ENCODE results near the gene SPG7. TPM values are rescaled to one million over a fixed set of nuclear protein-coding genes. Genes with fewer than 3 reads are reported as not detected.

The SPG7 gene
- total and polyA plus RNA-seq, 9 of the 15 experiments (the other 6 are each of a cell fraction or from before 2014, with no cell fraction given): 5.8 to 89.1 (median 49.4) TPM

- TF ChIP-seq, protein P1, sequence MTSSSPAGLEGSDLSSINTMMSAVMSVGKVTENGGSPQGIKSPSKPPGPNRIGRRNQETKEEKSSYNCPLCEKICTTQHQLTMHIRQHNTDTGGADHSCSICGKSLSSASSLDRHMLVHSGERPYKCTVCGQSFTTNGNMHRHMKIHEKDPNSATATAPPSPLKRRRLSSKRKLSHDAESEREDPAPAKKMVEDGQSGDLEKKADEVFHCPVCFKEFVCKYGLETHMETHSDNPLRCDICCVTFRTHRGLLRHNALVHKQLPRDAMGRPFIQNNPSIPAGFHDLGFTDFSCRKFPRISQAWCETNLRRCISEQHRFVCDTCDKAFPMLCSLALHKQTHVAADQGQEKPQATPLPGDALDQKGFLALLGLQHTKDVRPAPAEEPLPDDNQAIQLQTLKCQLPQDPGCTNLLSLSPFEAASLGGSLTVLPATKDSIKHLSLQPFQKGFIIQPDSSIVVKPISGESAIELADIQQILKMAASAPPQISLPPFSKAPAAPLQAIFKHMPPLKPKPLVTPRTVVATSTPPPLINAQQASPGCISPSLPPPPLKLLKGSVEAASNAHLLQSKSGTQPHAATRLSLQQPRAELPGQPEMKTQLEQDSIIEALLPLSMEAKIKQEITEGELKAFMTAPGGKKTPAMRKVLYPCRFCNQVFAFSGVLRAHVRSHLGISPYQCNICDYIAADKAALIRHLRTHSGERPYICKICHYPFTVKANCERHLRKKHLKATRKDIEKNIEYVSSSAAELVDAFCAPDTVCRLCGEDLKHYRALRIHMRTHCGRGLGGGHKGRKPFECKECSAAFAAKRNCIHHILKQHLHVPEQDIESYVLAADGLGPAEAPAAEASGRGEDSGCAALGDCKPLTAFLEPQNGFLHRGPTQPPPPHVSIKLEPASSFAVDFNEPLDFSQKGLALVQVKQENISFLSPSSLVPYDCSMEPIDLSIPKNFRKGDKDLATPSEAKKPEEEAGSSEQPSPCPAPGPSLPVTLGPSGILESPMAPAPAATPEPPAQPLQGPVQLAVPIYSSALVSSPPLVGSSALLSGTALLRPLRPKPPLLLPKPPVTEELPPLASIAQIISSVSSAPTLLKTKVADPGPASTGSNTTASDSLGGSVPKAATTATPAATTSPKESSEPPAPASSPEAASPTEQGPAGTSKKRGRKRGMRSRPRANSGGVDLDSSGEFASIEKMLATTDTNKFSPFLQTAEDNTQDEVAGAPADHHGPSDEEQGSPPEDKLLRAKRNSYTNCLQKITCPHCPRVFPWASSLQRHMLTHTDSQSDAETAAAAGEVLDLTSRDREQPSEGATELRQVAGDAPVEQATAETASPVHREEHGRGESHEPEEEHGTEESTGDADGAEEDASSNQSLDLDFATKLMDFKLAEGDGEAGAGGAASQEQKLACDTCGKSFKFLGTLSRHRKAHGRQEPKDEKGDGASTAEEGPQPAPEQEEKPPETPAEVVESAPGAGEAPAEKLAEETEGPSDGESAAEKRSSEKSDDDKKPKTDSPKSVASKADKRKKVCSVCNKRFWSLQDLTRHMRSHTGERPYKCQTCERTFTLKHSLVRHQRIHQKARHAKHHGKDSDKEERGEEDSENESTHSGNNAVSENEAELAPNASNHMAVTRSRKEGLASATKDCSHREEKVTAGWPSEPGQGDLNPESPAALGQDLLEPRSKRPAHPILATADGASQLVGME (CRISPR knock-in tag; IDR thresholded peaks at IDR 0.05): no peak
- TF ChIP-seq HDAC8 (tag; IDR thresholded peaks at IDR 0.05) (no peak), AFF1 (IDR thresholded peaks at IDR 0.05; ENCODE audit: low read depth in 1 of 2, partially characterized antibody in 2 of 2) (peak in 1 of 2 experiments; percentile 71), MBD2 (IDR thresholded peaks at IDR 0.05; ENCODE audit: borderline replicate concordance, low read depth) (peak; percentile 69; the same call in 1 of the 2 replicates), BDP1 (IDR thresholded peaks at IDR 0.05; ENCODE audit: insufficient read depth, insufficient read length) (no peak), THRAP3 (IDR thresholded peaks at IDR 0.05; ENCODE audit: borderline replicate concordance) (no peak), NRF1 (conservative IDR thresholded peaks at IDR 0.05 in 1 of 2, IDR thresholded peaks at IDR 0.05 in 1 of 2) (peak; percentile 41 to 66; a peak in 3 of 4 replicates), CBFB (CRISPR knock-in tag; IDR thresholded peaks at IDR 0.05) (0 out of 2 replicates have a peak, but pooled peaks have one; percentile 47), ZNF507 (tag; conservative IDR thresholded peaks at IDR 0.05) (no peak), ZFP30 (CRISPR knock-in tag; IDR thresholded peaks at IDR 0.05; ENCODE audit: borderline replicate concordance) (no peak), E2F6 (IDR thresholded peaks at IDR 0.05; ENCODE audit: borderline replicate concordance in 1 of 2, extremely low read depth in 1 of 2, insufficient read depth in 1 of 2, insufficient read length in 1 of 2, low read depth in 1 of 2, low read length in 1 of 2, poor library complexity in 1 of 2, severe bottlenecking in 1 of 2) (peak in 1 of 2 experiments; percentile 31)
- TF ChIP-seq, protein P2, sequence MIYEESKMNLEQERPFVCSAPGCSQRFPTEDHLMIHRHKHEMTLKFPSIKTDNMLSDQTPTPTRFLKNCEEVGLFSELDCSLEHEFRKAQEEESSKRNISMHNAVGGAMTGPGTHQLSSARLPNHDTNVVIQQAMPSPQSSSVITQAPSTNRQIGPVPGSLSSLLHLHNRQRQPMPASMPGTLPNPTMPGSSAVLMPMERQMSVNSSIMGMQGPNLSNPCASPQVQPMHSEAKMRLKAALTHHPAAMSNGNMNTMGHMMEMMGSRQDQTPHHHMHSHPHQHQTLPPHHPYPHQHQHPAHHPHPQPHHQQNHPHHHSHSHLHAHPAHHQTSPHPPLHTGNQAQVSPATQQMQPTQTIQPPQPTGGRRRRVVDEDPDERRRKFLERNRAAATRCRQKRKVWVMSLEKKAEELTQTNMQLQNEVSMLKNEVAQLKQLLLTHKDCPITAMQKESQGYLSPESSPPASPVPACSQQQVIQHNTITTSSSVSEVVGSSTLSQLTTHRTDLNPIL (CRISPR knock-in tag; IDR thresholded peaks at IDR 0.05): no peak
Observed at GRCh38 chr16:89505204-89506112, 2.7 kb upstream of the SPG7 start (continued).
